ENCODE data around the gene NUCB2.

NUCB2 gene

DNA sequence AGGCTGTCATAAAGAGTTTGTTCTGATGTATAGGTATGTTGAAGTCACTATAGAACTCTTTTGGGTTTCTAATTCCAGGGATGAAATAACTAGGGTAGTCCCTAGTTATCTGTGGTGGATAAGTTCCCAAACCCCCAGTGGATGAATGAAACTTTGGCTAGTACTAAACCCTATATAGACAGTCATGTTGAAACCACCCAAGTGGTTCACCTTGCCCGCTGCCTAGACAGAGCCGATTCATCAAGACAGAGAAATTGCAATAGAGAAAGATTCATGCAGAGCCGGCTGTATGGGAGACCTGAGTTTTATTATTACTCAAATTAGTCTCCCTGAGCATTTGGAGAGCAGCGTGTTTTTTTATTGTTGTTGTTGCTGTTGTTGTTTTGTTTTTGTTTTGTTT is 23.8 kb upstream of the NUCB2 start:
- no peak overlapping the region for H3K9ac ChIP-seq (ENCODE audit: low read depth, low read length, poor library complexity)
- no peak overlapping the region for H4K8ac ChIP-seq (ENCODE audit: low read depth, low read length)
- H3K4me3 ChIP-seq (ENCODE audit: low read length in 2 of 2): no peak overlapping the region

DNA sequence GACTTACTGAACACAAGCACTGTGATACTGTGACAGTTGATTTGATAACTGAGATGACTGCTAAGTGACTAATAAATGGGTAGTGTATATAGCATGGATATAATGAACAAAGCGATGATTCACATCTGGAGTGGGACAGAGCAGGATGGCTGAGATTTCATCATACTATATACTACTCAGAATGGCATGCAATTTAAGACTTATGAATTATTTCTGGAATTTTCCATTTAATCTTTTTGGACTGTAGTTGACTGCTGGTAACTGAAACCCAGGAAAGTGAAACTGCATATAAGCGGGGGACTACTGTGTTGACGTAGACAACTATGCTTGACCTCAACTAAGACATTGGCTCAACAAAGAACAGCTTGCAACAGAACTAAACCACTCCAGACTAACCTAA is 20.0 kb upstream of the NUCB2 start:
- no peak overlapping the region for H3K4me3 ChIP-seq (ENCODE audit: low read length in 2 of 2)
- H2AK5ac ChIP-seq (ENCODE audit: low read depth, low read length): no peak overlapping the region
- no peak overlapping the region for H3K18ac ChIP-seq (ENCODE audit: low read length)
- H2BK5ac ChIP-seq (ENCODE audit: low read length): no peak overlapping the region
- no peak overlapping the region for H3K9ac ChIP-seq (ENCODE audit: low read depth, low read length, poor library complexity)
- no peak overlapping the region for H2BK12ac ChIP-seq (ENCODE audit: low read length)
- no peak overlapping the region for H4K8ac ChIP-seq (ENCODE audit: low read depth, low read length)
- no peak overlapping the region for H2BK15ac ChIP-seq (ENCODE audit: low read length)
- DNase-seq (ENCODE audit: low spot score): no peak
- H3K79me1 ChIP-seq (ENCODE audit: low read depth, low read length): no peaks in the 10 kb centered on the region
- no peak overlapping the region for H4K91ac ChIP-seq (ENCODE audit: low read depth, low read length, poor library complexity)
- no peaks in the 10 kb centered on the region for H3K9me3 ChIP-seq (replicated peaks in 1 of 2; ENCODE audit: control insufficient read depth in 2 of 2, insufficient read depth in 1 of 2, low read depth in 1 of 2, low read length in 2 of 2)
- H3K4ac ChIP-seq (ENCODE audit: low read length): no peak overlapping the region
- WGBS, 2 donors (ENCODE audit: extremely low coverage in 2 of 2, insufficient read length in 2 of 2, insufficient replicate concordance in 1 of 2): no CpG with 5 or more reads among the region's 3 CpGs
- H2AFZ ChIP-seq (ENCODE audit: low read length): no peak overlapping the region
- no peak overlapping the region for H3K23ac ChIP-seq (ENCODE audit: low read depth, low read length, poor library complexity)
- peaks cover 0 to 5% (median 0%) of the 10 kb centered on the region in 3 experiments for H3K27me3 ChIP-seq (ENCODE audit: control insufficient read depth in 3 of 3, insufficient read depth in 3 of 3, low read depth in 1 of 3, low read length in 3 of 3)
- no peak overlapping the region for H2BK120ac ChIP-seq (ENCODE audit: low read depth, low read length)
- H3K4me1 ChIP-seq (ENCODE audit: control insufficient read depth in 2 of 2, insufficient read depth in 1 of 2, low read depth in 1 of 2, low read length in 2 of 2): no peaks in the 10 kb centered on the region
- H3K14ac ChIP-seq (ENCODE audit: low read length): no peak overlapping the region
- no peaks in the 10 kb centered on the region for H3K36me3 ChIP-seq (replicated peaks in 1 of 2; ENCODE audit: control insufficient read depth in 2 of 2, insufficient read depth in 2 of 2, low read length in 2 of 2)
- no peak overlapping the region for H3K4me2 ChIP-seq (ENCODE audit: insufficient read depth, low read length, poor library complexity, severe bottlenecking)
- H3K27ac ChIP-seq (replicated peaks; ENCODE audit: low read length): no peak overlapping the region

More for the DNA sequence above, 23.8 kb upstream of the NUCB2 start:
- no peak overlapping the region for H2AK5ac ChIP-seq (ENCODE audit: low read depth, low read length)
- no peak overlapping the region for H2BK5ac ChIP-seq (ENCODE audit: low read length)
- H3K4me2 ChIP-seq (ENCODE audit: insufficient read depth, low read length, poor library complexity, severe bottlenecking): no peak overlapping the region
- H2BK120ac ChIP-seq (ENCODE audit: low read depth, low read length): no peak overlapping the region
- no peaks in the 10 kb centered on the region for H3K36me3 ChIP-seq (replicated peaks in 1 of 2; ENCODE audit: control insufficient read depth in 2 of 2, insufficient read depth in 2 of 2, low read length in 2 of 2)
- no peak overlapping the region for H2AFZ ChIP-seq (ENCODE audit: low read length)
- WGBS, 2 donors (ENCODE audit: extremely low coverage in 2 of 2, insufficient read length in 2 of 2, insufficient replicate concordance in 1 of 2): no CpG with 5 or more reads among the region's 4 CpGs
- no peaks in the 10 kb centered on the region for H3K9me3 ChIP-seq (replicated peaks in 1 of 2; ENCODE audit: control insufficient read depth in 2 of 2, insufficient read depth in 1 of 2, low read depth in 1 of 2, low read length in 2 of 2)
- no peak overlapping the region for H3K18ac ChIP-seq (ENCODE audit: low read length)
- H2BK12ac ChIP-seq (ENCODE audit: low read length): no peak overlapping the region
- H2BK15ac ChIP-seq (ENCODE audit: low read length): no peak overlapping the region
- no peak overlapping the region for H3K27ac ChIP-seq (replicated peaks; ENCODE audit: low read length)
- no peaks in the 10 kb centered on the region for H3K79me1 ChIP-seq (ENCODE audit: low read depth, low read length)
- H3K14ac ChIP-seq (ENCODE audit: low read length): no peak overlapping the region
- H3K23ac ChIP-seq (ENCODE audit: low read depth, low read length, poor library complexity): no peak overlapping the region
- no peaks in the 10 kb centered on the region for H3K4me1 ChIP-seq (ENCODE audit: control insufficient read depth in 2 of 2, insufficient read depth in 1 of 2, low read depth in 1 of 2, low read length in 2 of 2)
- no peak for DNase-seq (ENCODE audit: low spot score)
- H3K4ac ChIP-seq (ENCODE audit: low read length): no peak overlapping the region
- no peaks in the 10 kb centered on the region for H3K27me3 ChIP-seq (ENCODE audit: control insufficient read depth in 3 of 3, insufficient read depth in 3 of 3, low read depth in 1 of 3, low read length in 3 of 3)
- H4K91ac ChIP-seq (ENCODE audit: low read depth, low read length, poor library complexity): no peak overlapping the region

DNA sequence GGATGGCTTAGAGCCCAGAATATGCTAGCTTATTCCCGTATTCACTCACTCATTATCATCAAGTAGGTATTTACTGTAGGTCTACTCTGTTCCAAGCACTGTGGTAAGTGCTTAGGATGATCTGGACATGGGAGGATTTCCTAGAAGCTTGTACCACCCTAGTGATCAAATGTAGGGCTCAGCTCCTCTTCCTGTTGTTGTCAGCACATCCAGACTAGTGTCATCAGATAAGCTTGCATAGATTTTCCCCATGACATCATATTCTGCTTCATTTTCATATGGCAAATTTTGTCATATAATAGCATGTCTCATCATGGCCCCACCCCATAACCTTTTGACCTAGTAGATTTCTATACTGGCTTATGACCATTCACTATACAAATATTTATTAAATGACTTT is 19.3 kb upstream of the NUCB2 start:
- H3K9me3 ChIP-seq (replicated peaks in 1 of 2; ENCODE audit: control insufficient read depth in 2 of 2, insufficient read depth in 1 of 2, low read depth in 1 of 2, low read length in 2 of 2): no peaks in the 10 kb centered on the region
- H3K18ac ChIP-seq (ENCODE audit: low read length): no peak overlapping the region
- H2BK120ac ChIP-seq (ENCODE audit: low read depth, low read length): no peak overlapping the region
- no peak overlapping the region for H4K91ac ChIP-seq (ENCODE audit: low read depth, low read length, poor library complexity)
- no peak overlapping the region for H3K4me3 ChIP-seq (ENCODE audit: low read length in 2 of 2)
- no CpG with 5 or more reads among the region's 1 CpG for WGBS, 2 donors (ENCODE audit: extremely low coverage in 2 of 2, insufficient read length in 2 of 2, insufficient replicate concordance in 1 of 2)
- H3K23ac ChIP-seq (ENCODE audit: low read depth, low read length, poor library complexity): no peak overlapping the region
- no peak for DNase-seq (ENCODE audit: low spot score)
- no peaks in the 10 kb centered on the region for H3K79me1 ChIP-seq (ENCODE audit: low read depth, low read length)
- H3K9ac ChIP-seq (ENCODE audit: low read depth, low read length, poor library complexity): no peak overlapping the region
- no peak overlapping the region for H2BK5ac ChIP-seq (ENCODE audit: low read length)
- no peak overlapping the region for H3K4me2 ChIP-seq (ENCODE audit: insufficient read depth, low read length, poor library complexity, severe bottlenecking)
- no peak overlapping the region for H3K27ac ChIP-seq (replicated peaks; ENCODE audit: low read length)
- H2AFZ ChIP-seq (ENCODE audit: low read length): no peak overlapping the region
- H3K14ac ChIP-seq (ENCODE audit: low read length): no peak overlapping the region
- no peak overlapping the region for H4K8ac ChIP-seq (ENCODE audit: low read depth, low read length)
- no peak overlapping the region for H2AK5ac ChIP-seq (ENCODE audit: low read depth, low read length)
- H3K27me3 ChIP-seq (ENCODE audit: control insufficient read depth in 3 of 3, insufficient read depth in 3 of 3, low read depth in 1 of 3, low read length in 3 of 3): peaks cover 0 to 5% (median 0%) of the 10 kb centered on the region in 3 experiments
- H3K4ac ChIP-seq (ENCODE audit: low read length): no peak overlapping the region
- no peak overlapping the region for H2BK12ac ChIP-seq (ENCODE audit: low read length)
- H2BK15ac ChIP-seq (ENCODE audit: low read length): no peak overlapping the region
- no peaks in the 10 kb centered on the region for H3K4me1 ChIP-seq (ENCODE audit: control insufficient read depth in 2 of 2, insufficient read depth in 1 of 2, low read depth in 1 of 2, low read length in 2 of 2)
- no peaks in the 10 kb centered on the region for H3K36me3 ChIP-seq (replicated peaks in 1 of 2; ENCODE audit: control insufficient read depth in 2 of 2, insufficient read depth in 2 of 2, low read length in 2 of 2)

DNA sequence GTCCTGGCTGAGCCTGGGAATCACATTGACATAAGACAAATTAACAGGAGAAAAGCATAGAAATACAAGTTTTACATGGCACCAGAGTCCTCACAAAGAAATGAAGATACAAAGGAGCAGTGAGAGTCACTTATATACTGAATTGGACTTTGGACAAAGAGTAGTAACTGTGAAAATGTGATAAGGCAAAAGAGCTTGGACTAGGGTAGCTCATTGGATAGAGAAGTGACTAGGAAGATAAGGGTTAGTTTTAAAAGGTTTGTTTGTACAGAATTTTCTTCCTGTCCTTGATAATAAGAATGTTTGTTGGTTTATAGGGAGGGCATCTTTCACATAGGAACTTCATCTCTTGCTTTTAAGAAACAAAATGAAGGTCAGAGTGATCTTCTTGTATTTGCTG is 17.9 kb upstream of the NUCB2 start:
- no peak overlapping the region for H2BK120ac ChIP-seq (ENCODE audit: low read depth, low read length)
- no peaks in the 10 kb centered on the region for H3K79me1 ChIP-seq (ENCODE audit: low read depth, low read length)
- H4K91ac ChIP-seq (ENCODE audit: low read depth, low read length, poor library complexity): no peak overlapping the region
- no peaks in the 10 kb centered on the region for H3K36me3 ChIP-seq (replicated peaks in 1 of 2; ENCODE audit: control insufficient read depth in 2 of 2, insufficient read depth in 2 of 2, low read length in 2 of 2)
- H3K4me2 ChIP-seq (ENCODE audit: insufficient read depth, low read length, poor library complexity, severe bottlenecking): no peak overlapping the region
- H3K4me3 ChIP-seq (ENCODE audit: low read length in 2 of 2): no peak overlapping the region
- no peak overlapping the region for H2AK5ac ChIP-seq (ENCODE audit: low read depth, low read length)
- no peak overlapping the region for H3K9ac ChIP-seq (ENCODE audit: low read depth, low read length, poor library complexity)
- H3K4ac ChIP-seq (ENCODE audit: low read length): no peak overlapping the region
- no peaks in the 10 kb centered on the region for H3K9me3 ChIP-seq (replicated peaks in 1 of 2; ENCODE audit: control insufficient read depth in 2 of 2, insufficient read depth in 1 of 2, low read depth in 1 of 2, low read length in 2 of 2)
- H3K14ac ChIP-seq (ENCODE audit: low read length): no peak overlapping the region
- no peak overlapping the region for H4K8ac ChIP-seq (ENCODE audit: low read depth, low read length)
- H3K27me3 ChIP-seq (ENCODE audit: control insufficient read depth in 3 of 3, insufficient read depth in 3 of 3, low read depth in 1 of 3, low read length in 3 of 3): peaks cover 0 to 5% (median 0%) of the 10 kb centered on the region in 3 experiments
- no peak overlapping the region for H3K27ac ChIP-seq (replicated peaks; ENCODE audit: low read length)
- no peak overlapping the region for H3K23ac ChIP-seq (ENCODE audit: low read depth, low read length, poor library complexity)
- H2BK5ac ChIP-seq (ENCODE audit: low read length): no peak overlapping the region
- no peak for DNase-seq (ENCODE audit: low spot score)
- H2BK15ac ChIP-seq (ENCODE audit: low read length): no peak overlapping the region
- H2BK12ac ChIP-seq (ENCODE audit: low read length): no peak overlapping the region
- H2AFZ ChIP-seq (ENCODE audit: low read length): no peak overlapping the region
- no peaks in the 10 kb centered on the region for H3K4me1 ChIP-seq (ENCODE audit: control insufficient read depth in 2 of 2, insufficient read depth in 1 of 2, low read depth in 1 of 2, low read length in 2 of 2)
- no peak overlapping the region for H3K18ac ChIP-seq (ENCODE audit: low read length)

Measured in neuronal stem cell (in vitro differentiated cells).